Non-pigmented ciliary epithelial cell (primary cell): ENCODE data around the gene PREX1.
"Not testable (repeated sequence)": the region's sequence is repeated elsewhere in the genome, so short reads cannot be mapped to it uniquely, and the experiment has no call there.

Source experiments
- DNase-seq: peaks from one replicate; pipeline ENCODE4 v3.0.0-alpha.2; 2010; ENCODE audit warnings: low read depth

PREX1 gene

GRCh38 chr20:48603819-48604405 lies 223.9 kb downstream of the PREX1 start:
- no peak for DNase-seq

GRCh38 chr20:48603116-48603818 lies 224.5 kb downstream of the PREX1 start:
- DNase-seq: no peak

- DNase-seq: no peak
These were observed 226.0 kb downstream of the PREX1 start for GRCh38 chr20:48601798-48602197.

GRCh38 chr20:48600470-48600945 lies 227.3 kb downstream of the PREX1 start:
- DNase-seq: no peak

GRCh38 chr20:48599748-48600469 lies 227.9 kb downstream of the PREX1 start:
- DNase-seq: no peak

- no peak for DNase-seq
These were observed 228.6 kb downstream of the PREX1 start for GRCh38 chr20:48599106-48599747.

- not testable (repeated sequence) for DNase-seq
These were observed 229.4 kb downstream of the PREX1 start for GRCh38 chr20:48598303-48598941.

- DNase-seq: no peak
These were observed 230.1 kb downstream of the PREX1 start for GRCh38 chr20:48597521-48598302.

GRCh38 chr20:48596334-48596898 lies 231.4 kb downstream of the PREX1 start:
- DNase-seq: no peak

GRCh38 chr20:48595495-48596333 lies 232.1 kb downstream of the PREX1 start:
- DNase-seq: no peak

- no peak for DNase-seq
These were observed 233.3 kb downstream of the PREX1 start for GRCh38 chr20:48594533-48594932.

GRCh38 chr20:48592107-48592940 lies 235.5 kb downstream of the PREX1 start:
- no peak for DNase-seq

- DNase-seq: no peak
These were observed 241.1 kb downstream of the PREX1 start for GRCh38 chr20:48586730-48587129.

- DNase-seq: no peak
These were observed 242.5 kb downstream of the PREX1 start for GRCh38 chr20:48585061-48585870.

- no peak for DNase-seq
These were observed 243.3 kb downstream of the PREX1 start for GRCh38 chr20:48584391-48585060.

- DNase-seq: no peak
These were observed 244.0 kb downstream of the PREX1 start for GRCh38 chr20:48583801-48584200.

GRCh38 chr20:48583171-48583570 lies 244.6 kb downstream of the PREX1 start:
- DNase-seq: no peak

- no peak for DNase-seq
These were observed 245.2 kb downstream of the PREX1 start for GRCh38 chr20:48582673-48582985.
